Medulla oblongata (tissue), 1 donor: Measurements from ENCODE around the gene BCL2L13.
"Not testable (repeated sequence)": the region's sequence is repeated elsewhere in the genome, so short reads cannot be mapped to it uniquely, and the experiment has no call there.

Source experiments
- DNase-seq: peaks from one replicate; pipeline ENCODE4 v3.0.0-alpha.2; 2015; ENCODE audit errors: extremely low spot score

The BCL2L13 gene

GRCh38 chr22:17634696-17635095 is 3.9 kb upstream of the BCL2L13 start:
- no peak for DNase-seq

GRCh38 chr22:17636850-17637249 is 1.7 kb upstream of the BCL2L13 start:
- not testable (repeated sequence) for DNase-seq

- DNase-seq, result no peak
Observed at GRCh38 chr22:17637490-17638181, 921 bp upstream of the BCL2L13 start.

- no peak for DNase-seq
Observed at GRCh38 chr22:17638182-17638431, 450 bp upstream of the BCL2L13 start.

- peak; percentile 40 for DNase-seq
Observed at GRCh38 chr22:17639247-17639741, 737 bp downstream of the BCL2L13 start.

GRCh38 chr22:17641269-17641668 is 2.7 kb downstream of the BCL2L13 start:
- DNase-seq, result no peak

GRCh38 chr22:17642357-17642756 is 3.8 kb downstream of the BCL2L13 start:
- DNase-seq, result not testable (repeated sequence)

- no peak for DNase-seq
Observed at GRCh38 chr22:17647452-17647851, 8.9 kb downstream of the BCL2L13 start.

- DNase-seq, result no peak
Observed at GRCh38 chr22:17647991-17648390, 9.4 kb downstream of the BCL2L13 start.

- no peak for DNase-seq
Observed at GRCh38 chr22:17648569-17648968, 10.0 kb downstream of the BCL2L13 start.

GRCh38 chr22:17655289-17655688 is 16.7 kb downstream of the BCL2L13 start:
- no peak for DNase-seq

- no peak for DNase-seq
Observed at GRCh38 chr22:17656870-17657395, 18.4 kb downstream of the BCL2L13 start.

GRCh38 chr22:17664414-17665055 is 26.0 kb downstream of the BCL2L13 start:
- DNase-seq, result no peak

GRCh38 chr22:17665248-17665647 is 26.7 kb downstream of the BCL2L13 start:
- DNase-seq, result no peak

- DNase-seq, result no peak
Observed at GRCh38 chr22:17665854-17666253, 27.3 kb downstream of the BCL2L13 start.

GRCh38 chr22:17671521-17672092 is 33.0 kb downstream of the BCL2L13 start:
- DNase-seq, result not testable (repeated sequence)

GRCh38 chr22:17672417-17672991 is 33.9 kb downstream of the BCL2L13 start:
- peak; percentile 17 for DNase-seq

GRCh38 chr22:17674152-17674551 is 35.6 kb downstream of the BCL2L13 start:
- DNase-seq, result no peak

- no peak for DNase-seq
Observed at GRCh38 chr22:17675584-17675983, 37.0 kb downstream of the BCL2L13 start.

- DNase-seq, result no peak
Observed at GRCh38 chr22:17678817-17679385, 40.3 kb downstream of the BCL2L13 start.

- DNase-seq, result no peak
Observed at GRCh38 chr22:17684245-17684644, 45.7 kb downstream of the BCL2L13 start.

- DNase-seq, result no peak
Observed at GRCh38 chr22:17692841-17693240, 54.3 kb downstream of the BCL2L13 start.
